HL-60 (cell line): Measurements from ENCODE around the gene PTPRD.

Experiments used
- CTCF ChIP-seq: IDR thresholded peaks from one replicate; pipeline ENCODE4 v1.5.1; 2011; ENCODE audit warnings: low read length, control low read depth, inconsistent platforms; ENCODE audit not compliant: insufficient read depth
- GABPA ChIP-seq: IDR thresholded peaks from 2 replicates; pipeline ENCODE4 v1.6.1; 2012; ENCODE audit warnings: low read depth
- TF ChIP-seq, protein P1 (sequence below): IDR thresholded peaks from 2 replicates; pipeline ENCODE4 v1.6.1; 2012; ENCODE audit warnings: low read depth; ENCODE audit not compliant: insufficient replicate concordance

GRCh38 chr9:9847750-9848149 is 765.1 kb downstream of the PTPRD start:
- TF ChIP-seq CTCF (no peak), GABPA (no peak)
- TF ChIP-seq, protein P1, sequence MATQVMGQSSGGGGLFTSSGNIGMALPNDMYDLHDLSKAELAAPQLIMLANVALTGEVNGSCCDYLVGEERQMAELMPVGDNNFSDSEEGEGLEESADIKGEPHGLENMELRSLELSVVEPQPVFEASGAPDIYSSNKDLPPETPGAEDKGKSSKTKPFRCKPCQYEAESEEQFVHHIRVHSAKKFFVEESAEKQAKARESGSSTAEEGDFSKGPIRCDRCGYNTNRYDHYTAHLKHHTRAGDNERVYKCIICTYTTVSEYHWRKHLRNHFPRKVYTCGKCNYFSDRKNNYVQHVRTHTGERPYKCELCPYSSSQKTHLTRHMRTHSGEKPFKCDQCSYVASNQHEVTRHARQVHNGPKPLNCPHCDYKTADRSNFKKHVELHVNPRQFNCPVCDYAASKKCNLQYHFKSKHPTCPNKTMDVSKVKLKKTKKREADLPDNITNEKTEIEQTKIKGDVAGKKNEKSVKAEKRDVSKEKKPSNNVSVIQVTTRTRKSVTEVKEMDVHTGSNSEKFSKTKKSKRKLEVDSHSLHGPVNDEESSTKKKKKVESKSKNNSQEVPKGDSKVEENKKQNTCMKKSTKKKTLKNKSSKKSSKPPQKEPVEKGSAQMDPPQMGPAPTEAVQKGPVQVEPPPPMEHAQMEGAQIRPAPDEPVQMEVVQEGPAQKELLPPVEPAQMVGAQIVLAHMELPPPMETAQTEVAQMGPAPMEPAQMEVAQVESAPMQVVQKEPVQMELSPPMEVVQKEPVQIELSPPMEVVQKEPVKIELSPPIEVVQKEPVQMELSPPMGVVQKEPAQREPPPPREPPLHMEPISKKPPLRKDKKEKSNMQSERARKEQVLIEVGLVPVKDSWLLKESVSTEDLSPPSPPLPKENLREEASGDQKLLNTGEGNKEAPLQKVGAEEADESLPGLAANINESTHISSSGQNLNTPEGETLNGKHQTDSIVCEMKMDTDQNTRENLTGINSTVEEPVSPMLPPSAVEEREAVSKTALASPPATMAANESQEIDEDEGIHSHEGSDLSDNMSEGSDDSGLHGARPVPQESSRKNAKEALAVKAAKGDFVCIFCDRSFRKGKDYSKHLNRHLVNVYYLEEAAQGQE = no peak
